ENCODE results near the gene FAM76B. TPM values are rescaled to one million over a fixed set of nuclear protein-coding genes. Genes with fewer than 3 reads are reported as not detected.
A peak's percentile ranks its signal among the peaks of the same experiment; 100 is the strongest.

FAM76B gene
- total RNA-seq: 10 to 100 TPM; 13.4 to 52.1 (median 26.8) TPM

- intact Hi-C loops (cut with DNase I; ENCODE audit: low total_unique reads): no loop called here
- WGBS, 2 donors: 0% methylated on average over 35 to 45 of the region's 62 CpGs
- DNase-seq (ENCODE audit: low spot score in 2 of 2): peak; percentile 98 to 100
- H3K4me3 ChIP-seq (ENCODE audit: low read depth, poor library complexity, severe bottlenecking): peak within 1 kb of the TSS; percentile 84
- TF ChIP-seq POLR2A (IDR thresholded peaks at IDR 0.05) (peak in 1 of 2 donors; percentile 81), CTCF (IDR thresholded peaks at IDR 0.05) (no peak)
Observed at GRCh38 chr11:95789506-95790122, at the start of gene FAM76B. Gene FAM76B, minus strand, starts transcription at chr11:95789782. Its CDS starts 304 bp downstream, at chr11:95789478.

- peak in 1 of 2 donors; percentile 51 for DNase-seq (ENCODE audit: low spot score in 2 of 2)
- intact Hi-C loops (cut with DNase I; ENCODE audit: low total_unique reads): no loop called here
- no peak overlapping the region for H3K4me3 ChIP-seq (ENCODE audit: low read depth, poor library complexity, severe bottlenecking)
- TF ChIP-seq POLR2A (IDR thresholded peaks at IDR 0.05) (no peak), CTCF (IDR thresholded peaks at IDR 0.05) (peak in 1 of 3 donors; percentile 41)
- WGBS, 2 donors: 9 to 17% methylated on average over 3 of the region's 3 CpGs
Observed at GRCh38 chr11:95835768-95836488, 46.3 kb upstream of the FAM76B start.

GRCh38 chr11:95835351-95835750 lies 45.8 kb upstream of the FAM76B start:
- DNase-seq (ENCODE audit: low spot score in 2 of 2): no peak
- intact Hi-C loops (cut with DNase I; ENCODE audit: low total_unique reads): no loop called here
- WGBS, 2 donors: 52 to 67% methylated on average over 3 of the region's 3 CpGs

GRCh38 chr11:95833378-95833777 lies 43.8 kb upstream of the FAM76B start:
- WGBS, 2 donors: 0 to 89% methylated on average over 1 of the region's 1 CpG
- TF ChIP-seq CTCF (IDR thresholded peaks at IDR 0.05): no peak
- TF ChIP-seq POLR2A (IDR thresholded peaks at IDR 0.05): no peak
- intact Hi-C loops (cut with DNase I; ENCODE audit: low total_unique reads): no loop called here
- no peak for DNase-seq (ENCODE audit: low spot score in 2 of 2)
- no peak overlapping the region for H3K4me3 ChIP-seq (ENCODE audit: low read depth, poor library complexity, severe bottlenecking)

More at GRCh38 chr11:95835351-95835750, 45.8 kb upstream of the FAM76B start:
- no peak for TF ChIP-seq POLR2A (IDR thresholded peaks at IDR 0.05)
- TF ChIP-seq CTCF (IDR thresholded peaks at IDR 0.05): no peak
- H3K4me3 ChIP-seq (ENCODE audit: low read depth, poor library complexity, severe bottlenecking): no peak overlapping the region

- no peak for DNase-seq (ENCODE audit: low spot score in 2 of 2)
- TF ChIP-seq CTCF (IDR thresholded peaks at IDR 0.05): no peak
- H3K4me3 ChIP-seq (ENCODE audit: low read depth, poor library complexity, severe bottlenecking): no peak overlapping the region
- intact Hi-C loops (cut with DNase I; ENCODE audit: low total_unique reads): no loop called here
- WGBS, 2 donors: 79 to 83% methylated on average over 3 of the region's 3 CpGs
Observed at GRCh38 chr11:95832763-95833162, 43.2 kb upstream of the FAM76B start.
